ENCODE data around the gene PCBP3. TPM values are rescaled to one million over a fixed set of nuclear protein-coding genes. Genes with fewer than 3 reads are reported as not detected.

PCBP3 gene
- total and polyA plus RNA-seq, 2 donors (not counting 3 experiments of a cell fraction or from before 2014, with no cell fraction given): 0.06 to 1.1 TPM

GRCh38 chr21:45853703-45854342 lies 210.3 kb downstream of the PCBP3 start:
- Histone ChIP-seq H3K27me3 (ENCODE audit: control insufficient read depth in 2 of 2, insufficient read depth in 2 of 2, low read length in 2 of 2) (no peaks in the 10 kb centered on the region), H3K9me1 (replicated peaks; ENCODE audit: control insufficient read depth, extremely low read depth, insufficient read depth, low read length) (no peaks in the 10 kb centered on the region), H3K36me3 (ENCODE audit: control insufficient read depth in 2 of 2, extremely low read depth in 1 of 2, insufficient read depth in 2 of 2, low read length in 2 of 2) (no peaks in the 10 kb centered on the region), H4K20me1 (replicated peaks; ENCODE audit: control insufficient read depth, extremely low read depth, insufficient read depth, low read length) (no peaks in the 10 kb centered on the region), H3K9me3 (replicated peaks; ENCODE audit: control insufficient read depth, insufficient read depth, low read length) (no peaks in the 10 kb centered on the region), H3K9ac (replicated peaks; ENCODE audit: extremely low read depth, insufficient read depth, low read length) (no peak overlapping the region), H2AFZ (ENCODE audit: low read depth, low read length) (no peak overlapping the region), H3K4me3 (replicated peaks in 1 of 3; ENCODE audit: insufficient read depth in 1 of 3, low read depth in 1 of 3, low read length in 3 of 3) (no peak overlapping the region), H3K27ac (ENCODE audit: insufficient read depth, low read depth, low read length) (no peak overlapping the region), H3K4me2 (ENCODE audit: insufficient read depth, low read length) (no peak overlapping the region), H3K79me2 (ENCODE audit: control insufficient read depth, insufficient read depth, low read length) (no peaks in the 10 kb centered on the region), H3K4me1 (ENCODE audit: control insufficient read depth, extremely low read depth, insufficient read depth, low read length) (no peaks in the 10 kb centered on the region)
- intact Hi-C loops (cut with micrococcal nuclease) (no loop called here), dilution Hi-C loops (cut with MboI; ENCODE audit: extremely low pct_ligation_motif_present, low sequenced_read_pairs) (no loop called here)
- ChIA-PET POLR2A (no interaction called here), CTCF (no interaction called here)
- TF ChIP-seq GATA2 (IDR thresholded peaks at IDR 0.05; ENCODE audit: insufficient read depth, insufficient read length, low read depth, low read length) (no peak), JUN (IDR thresholded peaks at IDR 0.05; ENCODE audit: borderline replicate concordance, insufficient read depth, insufficient read length, low read depth) (no peak), FOS (IDR thresholded peaks at IDR 0.05; ENCODE audit: borderline replicate concordance, insufficient read depth, low read length) (no peak)
- DNase-seq (ENCODE audit: low read depth, low spot score) (no peak), FAIRE-seq (no peak)
- BruUV-seq (replicated peaks): no TSS peak

DNA sequence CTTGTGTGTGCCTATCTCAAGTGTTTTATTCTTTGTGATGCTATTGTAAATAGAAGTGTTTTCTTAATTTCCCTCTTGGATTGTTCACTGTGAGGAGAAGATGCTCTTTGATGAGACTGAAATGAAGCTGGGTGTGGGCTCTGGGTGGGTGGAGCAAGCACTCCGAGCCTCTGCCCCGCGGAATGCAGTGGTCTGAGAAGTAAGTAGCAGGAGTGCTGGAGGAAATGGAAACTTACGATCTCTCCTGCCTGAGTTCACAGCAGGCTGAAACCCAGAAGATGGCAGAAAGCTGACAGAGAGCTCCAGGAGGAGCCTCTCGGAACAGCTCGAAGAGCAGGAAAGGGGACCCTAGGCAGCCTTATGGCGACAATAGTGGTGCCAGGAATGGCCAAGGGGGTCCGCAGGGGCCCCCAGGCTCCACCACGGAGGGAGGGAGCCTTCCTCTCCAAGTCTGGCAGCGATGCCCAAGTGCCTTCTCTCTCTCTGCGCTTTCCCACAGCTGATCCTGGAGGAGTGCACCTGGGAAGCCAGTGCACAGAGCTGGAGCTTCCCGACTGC lies 211.2 kb downstream of the PCBP3 start:
- H2AFZ ChIP-seq (ENCODE audit: low read depth, low read length): no peak overlapping the region
- H3K79me2 ChIP-seq (ENCODE audit: control insufficient read depth, insufficient read depth, low read length): no peaks in the 10 kb centered on the region
- no peaks in the 10 kb centered on the region for H3K27me3 ChIP-seq (ENCODE audit: control insufficient read depth in 2 of 2, insufficient read depth in 2 of 2, low read length in 2 of 2)
- dilution Hi-C loops (cut with MboI; ENCODE audit: extremely low pct_ligation_motif_present, low sequenced_read_pairs): no loop called here
- no peak overlapping the region for H3K9ac ChIP-seq (replicated peaks; ENCODE audit: extremely low read depth, insufficient read depth, low read length)
- H3K4me3 ChIP-seq (replicated peaks in 1 of 3; ENCODE audit: insufficient read depth in 1 of 3, low read depth in 1 of 3, low read length in 3 of 3): no peak overlapping the region
- CTCF ChIA-PET: no interaction called here
- BruUV-seq (replicated peaks): no TSS peak
- intact Hi-C loops (cut with micrococcal nuclease): no loop called here
- no peak overlapping the region for H3K27ac ChIP-seq (ENCODE audit: insufficient read depth, low read depth, low read length)
- H3K9me1 ChIP-seq (replicated peaks; ENCODE audit: control insufficient read depth, extremely low read depth, insufficient read depth, low read length): no peaks in the 10 kb centered on the region
- FAIRE-seq: no peak
- no peaks in the 10 kb centered on the region for H4K20me1 ChIP-seq (replicated peaks; ENCODE audit: control insufficient read depth, extremely low read depth, insufficient read depth, low read length)
- no peak overlapping the region for H3K4me2 ChIP-seq (ENCODE audit: insufficient read depth, low read length)
- POLR2A ChIA-PET: no interaction called here
- DNase-seq (ENCODE audit: low read depth, low spot score): no peak
- no peaks in the 10 kb centered on the region for H3K36me3 ChIP-seq (ENCODE audit: control insufficient read depth in 2 of 2, extremely low read depth in 1 of 2, insufficient read depth in 2 of 2, low read length in 2 of 2)
- TF ChIP-seq GATA2 (IDR thresholded peaks at IDR 0.05; ENCODE audit: insufficient read depth, insufficient read length, low read depth, low read length): no peak
- no peak for TF ChIP-seq POLR2AphosphoS5 (IDR thresholded peaks at IDR 0.05; ENCODE audit: insufficient read depth, low read depth, low read length)
- TF ChIP-seq, protein P1, sequence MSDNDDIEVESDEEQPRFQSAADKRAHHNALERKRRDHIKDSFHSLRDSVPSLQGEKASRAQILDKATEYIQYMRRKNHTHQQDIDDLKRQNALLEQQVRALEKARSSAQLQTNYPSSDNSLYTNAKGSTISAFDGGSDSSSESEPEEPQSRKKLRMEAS (IDR thresholded peaks at IDR 0.05; ENCODE audit: insufficient read depth, insufficient read length): no peak
- TF ChIP-seq EZH2 (IDR thresholded peaks at IDR 0.05; ENCODE audit: borderline replicate concordance, low read depth, low read length, severe bottlenecking): no peak
- TF ChIP-seq MYC (IDR thresholded peaks at IDR 0.05; ENCODE audit: low read depth, low read length): no peak
- TF ChIP-seq, protein P2, sequence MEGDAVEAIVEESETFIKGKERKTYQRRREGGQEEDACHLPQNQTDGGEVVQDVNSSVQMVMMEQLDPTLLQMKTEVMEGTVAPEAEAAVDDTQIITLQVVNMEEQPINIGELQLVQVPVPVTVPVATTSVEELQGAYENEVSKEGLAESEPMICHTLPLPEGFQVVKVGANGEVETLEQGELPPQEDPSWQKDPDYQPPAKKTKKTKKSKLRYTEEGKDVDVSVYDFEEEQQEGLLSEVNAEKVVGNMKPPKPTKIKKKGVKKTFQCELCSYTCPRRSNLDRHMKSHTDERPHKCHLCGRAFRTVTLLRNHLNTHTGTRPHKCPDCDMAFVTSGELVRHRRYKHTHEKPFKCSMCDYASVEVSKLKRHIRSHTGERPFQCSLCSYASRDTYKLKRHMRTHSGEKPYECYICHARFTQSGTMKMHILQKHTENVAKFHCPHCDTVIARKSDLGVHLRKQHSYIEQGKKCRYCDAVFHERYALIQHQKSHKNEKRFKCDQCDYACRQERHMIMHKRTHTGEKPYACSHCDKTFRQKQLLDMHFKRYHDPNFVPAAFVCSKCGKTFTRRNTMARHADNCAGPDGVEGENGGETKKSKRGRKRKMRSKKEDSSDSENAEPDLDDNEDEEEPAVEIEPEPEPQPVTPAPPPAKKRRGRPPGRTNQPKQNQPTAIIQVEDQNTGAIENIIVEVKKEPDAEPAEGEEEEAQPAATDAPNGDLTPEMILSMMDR (IDR thresholded peaks at IDR 0.05; ENCODE audit: extremely low read depth in 1 of 2, insufficient read depth in 1 of 2, low read depth in 1 of 2, low read length in 2 of 2): no peak
- TF ChIP-seq JUN (IDR thresholded peaks at IDR 0.05; ENCODE audit: borderline replicate concordance, insufficient read depth, insufficient read length, low read depth): no peak
- no peak for TF ChIP-seq FOS (IDR thresholded peaks at IDR 0.05; ENCODE audit: borderline replicate concordance, insufficient read depth, low read length)
- H3K4me1 ChIP-seq (ENCODE audit: control insufficient read depth, extremely low read depth, insufficient read depth, low read length): no peaks in the 10 kb centered on the region
- no peaks in the 10 kb centered on the region for H3K9me3 ChIP-seq (replicated peaks; ENCODE audit: control insufficient read depth, insufficient read depth, low read length)

All from endothelial cell of umbilical vein (primary cell).